ENCODE data around the gene TOMM20L.
"Not testable (repeated sequence)": the region's sequence is repeated elsewhere in the genome, so short reads cannot be mapped to it uniquely, and the experiment has no call there.

DNA sequence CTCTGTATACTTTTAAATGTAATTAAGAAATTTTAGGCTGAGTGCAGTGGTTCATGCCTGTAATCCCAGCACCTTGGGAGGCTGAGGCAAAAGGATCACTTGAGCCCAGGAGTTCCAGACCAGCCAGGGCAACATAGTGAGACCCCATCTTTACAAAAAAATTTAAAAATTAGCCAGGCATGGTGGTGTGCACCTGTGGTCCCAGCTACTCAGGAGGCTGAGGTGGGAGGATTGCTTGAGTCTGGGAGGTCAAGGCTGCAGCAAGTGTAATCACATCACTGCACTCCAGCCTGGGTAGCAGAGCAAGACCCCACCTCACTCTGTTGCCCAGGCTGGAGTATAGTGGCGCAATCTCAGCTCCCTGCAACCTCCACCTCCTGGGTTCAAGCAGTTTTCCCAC, 33.5 kb upstream of the TOMM20L start:
- TF ChIP-seq, protein P1, sequence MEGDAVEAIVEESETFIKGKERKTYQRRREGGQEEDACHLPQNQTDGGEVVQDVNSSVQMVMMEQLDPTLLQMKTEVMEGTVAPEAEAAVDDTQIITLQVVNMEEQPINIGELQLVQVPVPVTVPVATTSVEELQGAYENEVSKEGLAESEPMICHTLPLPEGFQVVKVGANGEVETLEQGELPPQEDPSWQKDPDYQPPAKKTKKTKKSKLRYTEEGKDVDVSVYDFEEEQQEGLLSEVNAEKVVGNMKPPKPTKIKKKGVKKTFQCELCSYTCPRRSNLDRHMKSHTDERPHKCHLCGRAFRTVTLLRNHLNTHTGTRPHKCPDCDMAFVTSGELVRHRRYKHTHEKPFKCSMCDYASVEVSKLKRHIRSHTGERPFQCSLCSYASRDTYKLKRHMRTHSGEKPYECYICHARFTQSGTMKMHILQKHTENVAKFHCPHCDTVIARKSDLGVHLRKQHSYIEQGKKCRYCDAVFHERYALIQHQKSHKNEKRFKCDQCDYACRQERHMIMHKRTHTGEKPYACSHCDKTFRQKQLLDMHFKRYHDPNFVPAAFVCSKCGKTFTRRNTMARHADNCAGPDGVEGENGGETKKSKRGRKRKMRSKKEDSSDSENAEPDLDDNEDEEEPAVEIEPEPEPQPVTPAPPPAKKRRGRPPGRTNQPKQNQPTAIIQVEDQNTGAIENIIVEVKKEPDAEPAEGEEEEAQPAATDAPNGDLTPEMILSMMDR (IDR thresholded peaks at IDR 0.05) = not testable (repeated sequence)
- TF ChIP-seq POLR2A (IDR thresholded peaks at IDR 0.05) = not testable (repeated sequence)

Measured in testis (tissue), 2 donors.